Stimulated activated CD8-positive, alpha-beta memory T cell treated with anti-CD3 and anti-CD28 coated beads, Interleukin-7, amount 100 ng/mL, for 24 hours (primary cell): ENCODE measurements around the gene BSX.

Experiments used
- DNase-seq: peaks from one replicate; pipeline ENCODE4 v3.0.0-alpha.2; 2020; ENCODE audit warnings: low read depth

BSX gene

GRCh38 chr11:122954455-122954854 lies 27.2 kb downstream of the BSX start:
- no peak for DNase-seq

GRCh38 chr11:122951211-122951610 lies 30.4 kb downstream of the BSX start:
- no peak for DNase-seq

- DNase-seq, result no peak
These were observed 43.1 kb downstream of the BSX start for GRCh38 chr11:122938557-122938956.

GRCh38 chr11:122937983-122938382 lies 43.7 kb downstream of the BSX start:
- DNase-seq, result no peak

- no peak for DNase-seq
These were observed 48.2 kb downstream of the BSX start for GRCh38 chr11:122933416-122933815.

GRCh38 chr11:122931510-122931909 lies 50.1 kb downstream of the BSX start:
- no peak for DNase-seq
